Progenitor cell of endocrine pancreas (in vitro differentiated cells): Measurements from ENCODE around the gene ZNF100. TPM values are rescaled to one million over a fixed set of nuclear protein-coding genes. Genes with fewer than 3 reads are reported as not detected.
"Not testable (repeated sequence)": the region's sequence is repeated elsewhere in the genome, so short reads cannot be mapped to it uniquely, and the experiment has no call there.

Source experiments
- DNase-seq: peaks from one replicate; pipeline ENCODE4 v3.0.0; 2021; ENCODE audit warnings: low spot score; ENCODE audit not compliant: unreplicated experiment
- H3K27ac Mint-ChIP-seq: 2 replicates; pipeline ENCODE4 v1.8.0; 2021; ENCODE audit warnings: mild to moderate bottlenecking, moderate library complexity, mixed read lengths
- H3K27me3 Mint-ChIP-seq: 2 replicates; pipeline ENCODE4 v1.8.0; 2021; ENCODE audit warnings: mixed read lengths
- H3K36me3 Mint-ChIP-seq: 2 replicates; pipeline ENCODE4 v1.8.0; 2022; ENCODE audit warnings: mixed read lengths; ENCODE audit not compliant: insufficient read depth
- H3K4me1 Mint-ChIP-seq: 2 replicates; pipeline ENCODE4 v1.8.0; 2021; ENCODE audit warnings: low read depth, mixed read lengths
- H3K4me3 Mint-ChIP-seq: 2 replicates; pipeline ENCODE4 v1.8.0; 2021; ENCODE audit warnings: low read depth, mild to moderate bottlenecking, moderate library complexity, mixed read lengths
- H3K9me3 Mint-ChIP-seq: 2 replicates; pipeline ENCODE4 v1.8.0; 2021; ENCODE audit warnings: low read depth, mixed read lengths
- total RNA-seq: library from RNA; stranded (reverse); gene quantifications from 2 replicates; pipeline ENCODE4 v1.2.1, GENCODE V29; 2021
- TF ChIP-seq, protein P1 (sequence below): fragments of 200-600 bp; sonication (generic); IDR thresholded peaks from one replicate; pipeline ENCODE4 v1.5.0; 2021; ENCODE audit warnings: antibody characterized with exemption, mild to moderate bottlenecking; ENCODE audit not compliant: unreplicated experiment

ZNF100 gene
- total RNA-seq, 1 donor from 2014 or later, result 34.7 TPM

DNA sequence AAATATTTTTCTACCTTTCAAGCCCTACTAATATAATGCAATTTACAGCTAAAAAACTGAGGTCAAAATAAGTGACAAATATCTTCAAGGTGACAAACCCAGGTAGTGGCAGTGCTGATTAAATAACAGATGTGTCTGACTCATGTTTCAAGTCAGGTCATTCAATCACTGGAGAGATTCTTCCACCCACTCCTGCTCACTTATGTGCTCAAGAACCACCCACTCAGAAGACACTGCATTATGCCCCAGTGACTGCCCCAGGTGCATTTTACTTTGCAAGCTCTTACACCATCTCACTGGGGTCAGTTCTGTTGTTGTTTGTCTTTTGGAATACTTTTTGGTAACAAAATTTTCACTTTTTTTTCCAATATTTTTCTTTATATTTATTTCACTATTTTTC lies 2.2 kb downstream of the ZNF100 start:
- H3K4me3 Mint-ChIP-seq, result peak overlapping the region; percentile 31
- H3K27me3 Mint-ChIP-seq, result no peaks in the 10 kb centered on the region
- peaks cover 14% of the 10 kb centered on the region for H3K4me1 Mint-ChIP-seq
- H3K9me3 Mint-ChIP-seq, result peaks cover 3% of the 10 kb centered on the region
- peaks cover 38% of the 10 kb centered on the region for H3K36me3 Mint-ChIP-seq
- TF ChIP-seq, protein P1, sequence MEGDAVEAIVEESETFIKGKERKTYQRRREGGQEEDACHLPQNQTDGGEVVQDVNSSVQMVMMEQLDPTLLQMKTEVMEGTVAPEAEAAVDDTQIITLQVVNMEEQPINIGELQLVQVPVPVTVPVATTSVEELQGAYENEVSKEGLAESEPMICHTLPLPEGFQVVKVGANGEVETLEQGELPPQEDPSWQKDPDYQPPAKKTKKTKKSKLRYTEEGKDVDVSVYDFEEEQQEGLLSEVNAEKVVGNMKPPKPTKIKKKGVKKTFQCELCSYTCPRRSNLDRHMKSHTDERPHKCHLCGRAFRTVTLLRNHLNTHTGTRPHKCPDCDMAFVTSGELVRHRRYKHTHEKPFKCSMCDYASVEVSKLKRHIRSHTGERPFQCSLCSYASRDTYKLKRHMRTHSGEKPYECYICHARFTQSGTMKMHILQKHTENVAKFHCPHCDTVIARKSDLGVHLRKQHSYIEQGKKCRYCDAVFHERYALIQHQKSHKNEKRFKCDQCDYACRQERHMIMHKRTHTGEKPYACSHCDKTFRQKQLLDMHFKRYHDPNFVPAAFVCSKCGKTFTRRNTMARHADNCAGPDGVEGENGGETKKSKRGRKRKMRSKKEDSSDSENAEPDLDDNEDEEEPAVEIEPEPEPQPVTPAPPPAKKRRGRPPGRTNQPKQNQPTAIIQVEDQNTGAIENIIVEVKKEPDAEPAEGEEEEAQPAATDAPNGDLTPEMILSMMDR, result no peak
- no peak overlapping the region for H3K27ac Mint-ChIP-seq
- DNase-seq, result no peak

DNA sequence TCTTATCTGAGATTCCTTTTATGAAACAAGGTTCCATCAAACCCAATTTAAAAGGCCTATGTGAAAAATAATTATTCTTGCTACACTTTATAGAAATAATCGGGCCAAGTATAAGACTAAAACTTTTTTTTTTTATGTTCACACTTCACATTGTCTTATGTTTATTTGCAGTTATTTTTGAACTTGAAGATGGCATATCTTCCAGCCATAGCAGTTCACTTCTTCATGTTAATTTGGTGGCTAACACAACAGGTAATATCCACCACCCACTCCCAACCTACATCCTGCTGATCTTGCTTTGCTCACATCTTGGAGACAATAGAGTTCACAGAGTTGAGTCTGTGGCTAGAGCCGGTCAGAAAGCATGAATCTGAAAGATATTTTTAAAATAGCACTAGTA lies 5.8 kb downstream of the ZNF100 start:
- not testable (repeated sequence) for H3K9me3 Mint-ChIP-seq, H3K27ac Mint-ChIP-seq, DNase-seq, H3K4me3 Mint-ChIP-seq, H3K27me3 Mint-ChIP-seq
- Mint-ChIP-seq H3K4me1 (peaks cover 14% of the 10 kb centered on the region), H3K36me3 (peaks cover 67% of the 10 kb centered on the region)

DNA sequence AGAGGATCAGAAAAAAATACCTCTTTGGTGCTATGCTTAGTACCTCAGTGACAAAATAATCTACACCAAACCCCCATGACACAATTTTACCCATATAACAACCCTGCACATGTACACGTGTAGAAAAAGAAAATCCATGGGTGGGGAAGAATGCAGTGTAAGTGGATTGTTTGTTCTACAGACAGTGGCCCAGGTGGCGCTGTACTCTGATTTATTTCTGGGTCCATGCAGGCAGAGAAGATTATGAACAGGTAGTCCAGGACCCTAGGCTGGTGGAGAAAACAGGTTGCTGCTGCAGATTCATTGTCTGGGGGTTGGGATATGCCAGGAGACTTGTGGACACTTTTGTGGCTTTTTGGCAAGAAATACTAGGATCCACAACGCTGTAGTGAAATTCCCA lies 9.1 kb downstream of the ZNF100 start:
- peaks cover 12% of the 10 kb centered on the region for H3K9me3 Mint-ChIP-seq
- H3K27ac Mint-ChIP-seq, result peak overlapping the region; percentile 62
- H3K4me1 Mint-ChIP-seq, result no peaks in the 10 kb centered on the region
- H3K4me3 Mint-ChIP-seq, result no peak overlapping the region
- TF ChIP-seq, protein P1, result no peak
- no peak for DNase-seq
- no peaks in the 10 kb centered on the region for H3K27me3 Mint-ChIP-seq
- H3K36me3 Mint-ChIP-seq, result peaks cover 76% of the 10 kb centered on the region

DNA sequence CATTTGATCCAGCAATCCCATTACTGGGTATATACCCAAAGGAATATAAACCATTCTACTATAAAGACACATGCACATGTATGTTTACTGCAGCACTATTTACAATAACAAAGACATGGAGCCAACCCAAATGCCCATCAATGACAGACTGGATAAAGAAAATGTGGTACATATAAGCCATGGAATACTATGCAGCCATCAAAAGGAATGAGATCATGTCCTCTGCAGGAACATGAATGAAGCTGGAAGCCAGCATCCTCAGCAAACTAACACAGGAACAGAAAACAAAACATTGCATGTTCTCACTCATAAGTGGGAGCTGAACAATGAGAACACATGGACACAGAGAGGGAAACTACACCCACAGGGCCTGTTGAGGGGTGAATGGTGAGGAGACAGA lies 11.8 kb downstream of the ZNF100 start:
- not testable (repeated sequence) for DNase-seq, H3K4me3 Mint-ChIP-seq, H3K9me3 Mint-ChIP-seq, H3K27me3 Mint-ChIP-seq, H3K4me1 Mint-ChIP-seq, H3K27ac Mint-ChIP-seq
- H3K36me3 Mint-ChIP-seq, result peaks cover 73% of the 10 kb centered on the region

DNA sequence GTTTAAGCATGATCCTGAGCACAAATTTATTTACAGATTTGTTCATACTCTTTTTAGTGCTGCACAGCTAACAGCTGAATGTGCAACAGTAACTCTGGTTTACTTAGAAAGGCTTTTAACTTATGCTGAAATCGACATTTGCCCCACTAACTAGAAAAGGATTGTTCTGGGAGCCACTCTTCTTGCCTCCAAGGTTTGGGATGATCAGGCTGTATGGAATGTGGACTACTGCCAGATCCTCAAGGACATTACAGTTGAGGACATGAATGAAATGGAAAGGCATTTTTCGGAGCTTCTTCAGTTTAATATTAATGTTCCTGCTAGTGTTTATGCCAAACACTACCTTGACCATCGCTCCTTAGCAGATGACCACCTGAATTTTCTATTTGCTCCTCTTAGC lies 16.0 kb downstream of the ZNF100 start:
- no peak overlapping the region for H3K4me3 Mint-ChIP-seq
- TF ChIP-seq, protein P1, result no peak
- H3K27me3 Mint-ChIP-seq, result no peaks in the 10 kb centered on the region
- no peaks in the 10 kb centered on the region for H3K4me1 Mint-ChIP-seq
- peaks cover 58% of the 10 kb centered on the region for H3K36me3 Mint-ChIP-seq
- H3K9me3 Mint-ChIP-seq, result peaks cover 12% of the 10 kb centered on the region
- H3K27ac Mint-ChIP-seq, result no peak overlapping the region
- no peak for DNase-seq

DNA sequence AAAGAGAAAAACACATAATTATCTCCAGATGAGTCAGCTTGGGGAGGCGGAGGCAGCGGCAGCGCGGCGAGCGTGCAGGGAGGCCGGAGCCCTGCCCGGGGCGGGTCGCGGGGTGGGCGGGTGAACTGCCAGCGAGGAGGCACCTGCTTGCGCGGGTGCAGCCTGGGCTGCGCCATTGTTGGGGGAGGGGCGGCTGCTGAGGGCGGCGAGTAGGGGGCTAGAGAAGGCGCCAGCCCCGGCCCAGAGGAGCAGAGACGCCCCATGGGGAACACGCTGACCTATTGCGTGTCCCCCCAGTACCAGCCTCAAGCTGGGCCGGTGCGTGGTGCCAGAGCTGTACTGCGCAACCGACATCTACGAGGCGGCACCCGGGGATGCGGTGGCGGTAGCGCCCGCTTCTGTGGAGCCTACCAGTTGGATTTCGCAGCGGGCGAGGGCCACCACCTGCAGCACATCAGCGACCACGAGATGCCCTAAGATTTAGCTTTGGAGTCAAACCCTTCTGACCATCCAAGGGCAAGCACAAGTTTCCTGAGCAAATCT lies 16.7 kb downstream of the ZNF100 start:
- Mint-ChIP-seq H3K4me3 (no peak overlapping the region), H3K4me1 (no peaks in the 10 kb centered on the region), H3K27ac (no peak overlapping the region), H3K36me3 (peaks cover 56% of the 10 kb centered on the region), H3K27me3 (no peaks in the 10 kb centered on the region), H3K9me3 (peaks cover 7% of the 10 kb centered on the region)
- DNase-seq, result no peak
- TF ChIP-seq, protein P1, result no peak
